H9 (cell line): ENCODE data around the gene HLA-DMA. TPM values are rescaled to one million over a fixed set of nuclear protein-coding genes. Genes with fewer than 3 reads are reported as not detected.

Source experiments
- DNase-seq: peaks from one replicate; pipeline ENCODE4 v3.0.0-alpha.2; 2017
- H2AFZ ChIP-seq: one replicate; pipeline ENCODE4 v1.6.1; 2013; ENCODE audit warnings: mild to moderate bottlenecking, low read length, control low read depth, moderate library complexity
- H2AK5ac ChIP-seq: 2 replicates; pipeline ENCODE4 v1.6.1; 2013; ENCODE audit warnings: low read length, control low read depth, mixed read lengths; ENCODE audit not compliant: insufficient read length
- H2BK120ac ChIP-seq: one replicate; pipeline ENCODE4 v1.6.1; 2013; ENCODE audit warnings: low read depth, mild to moderate bottlenecking, low read length, control low read depth, inconsistent platforms; ENCODE audit not compliant: poor library complexity, severe bottlenecking
- H2BK12ac ChIP-seq: 2 replicates; pipeline ENCODE4 v1.6.1; 2013; ENCODE audit warnings: low read length, control low read depth, mixed read lengths, low read depth; ENCODE audit not compliant: insufficient read length
- H2BK15ac ChIP-seq: 2 replicates; pipeline ENCODE4 v1.6.1; 2013; ENCODE audit warnings: low read depth, low read length, control low read depth
- H2BK20ac ChIP-seq: one replicate; pipeline ENCODE4 v1.6.1; 2013; ENCODE audit warnings: low read depth, mild to moderate bottlenecking, low read length, control low read depth, inconsistent platforms; ENCODE audit not compliant: poor library complexity, severe bottlenecking
- H2BK5ac ChIP-seq: 2 replicates; pipeline ENCODE4 v1.6.1; 2013; ENCODE audit warnings: low read length, control low read depth, mixed read lengths; ENCODE audit not compliant: insufficient read length
- H3K14ac ChIP-seq: 2 replicates; pipeline ENCODE4 v1.6.1; 2013; ENCODE audit warnings: low read length, control low read depth; ENCODE audit not compliant: insufficient read depth
- H3K18ac ChIP-seq: 2 replicates; pipeline ENCODE4 v1.6.1; 2013; ENCODE audit warnings: low read depth, mild to moderate bottlenecking, mixed read lengths, low read length, control low read depth; ENCODE audit not compliant: insufficient read length
- H3K23ac ChIP-seq: 2 replicates; pipeline ENCODE4 v1.6.1; 2013; ENCODE audit warnings: low read length, control low read depth, mixed read lengths, low read depth; ENCODE audit not compliant: insufficient read length
- H3K23me2 ChIP-seq: 2 replicates; pipeline ENCODE4 v1.6.1; 2013; ENCODE audit warnings: low read depth, mild to moderate bottlenecking, mixed read lengths, low read length, control low read depth; ENCODE audit not compliant: insufficient read length, poor library complexity, severe bottlenecking
- H3K27ac ChIP-seq: 2 replicates; pipeline ENCODE4 v1.5.1; 2013; ENCODE audit warnings: low read length, control low read depth, mixed read lengths, low read depth; ENCODE audit not compliant: insufficient read length
- H3K27me3 ChIP-seq: 2 replicates; pipeline ENCODE4 v1.6.1; 2013; ENCODE audit warnings: low read length, control low read depth, inconsistent platforms; ENCODE audit not compliant: insufficient read depth
- H3K4ac ChIP-seq: 2 replicates; pipeline ENCODE4 v1.6.1; 2013; ENCODE audit warnings: low read depth, mild to moderate bottlenecking, control low read depth, inconsistent platforms, low read length, moderate library complexity
- H3K4me1 ChIP-seq: 2 replicates; pipeline ENCODE4 v1.6.1; 2013; ENCODE audit warnings: low read length, control low read depth, inconsistent platforms; ENCODE audit not compliant: insufficient read depth
- H3K4me2 ChIP-seq: 2 replicates; pipeline ENCODE4 v1.6.1; 2013; ENCODE audit warnings: low read length, control low read depth, mixed read lengths; ENCODE audit not compliant: insufficient read length, insufficient read depth
- H3K56ac ChIP-seq: 2 replicates; pipeline ENCODE4 v1.6.1; 2013; ENCODE audit warnings: low read depth, mild to moderate bottlenecking, mixed read lengths, low read length, control low read depth; ENCODE audit not compliant: insufficient read length
- H3K79me1 ChIP-seq: 2 replicates; pipeline ENCODE4 v1.6.1; 2013; ENCODE audit warnings: low read depth, mild to moderate bottlenecking, moderate library complexity, low read length, control low read depth, inconsistent platforms; ENCODE audit not compliant: insufficient read depth, poor library complexity, severe bottlenecking
- H3K79me2 ChIP-seq: 2 replicates; pipeline ENCODE4 v1.6.1; 2013; ENCODE audit warnings: low read length, control low read depth, inconsistent platforms; ENCODE audit not compliant: insufficient read depth
- H3K9ac ChIP-seq: 2 replicates; pipeline ENCODE4 v1.6.1; 2013; ENCODE audit warnings: low read length, control low read depth, mixed read lengths; ENCODE audit not compliant: insufficient read length; ENCODE audit errors: extremely low read depth
- H3K9me3 ChIP-seq: one replicate; pipeline ENCODE4 v1.6.1; 2013; ENCODE audit warnings: low read depth, low read length, inconsistent platforms; ENCODE audit not compliant: control insufficient read depth
- H3T11ph ChIP-seq: one replicate; pipeline ENCODE4 v1.6.1; 2013; ENCODE audit warnings: mild to moderate bottlenecking, low read length, control low read depth, inconsistent platforms
- H4K20me1 ChIP-seq: one replicate; pipeline ENCODE4 v1.6.1; 2013; ENCODE audit not compliant: control insufficient read depth, insufficient read length, insufficient read depth
- H4K5ac ChIP-seq: 2 replicates; pipeline ENCODE4 v1.6.1; 2013; ENCODE audit warnings: low read depth, mild to moderate bottlenecking, mixed read lengths, low read length, control low read depth; ENCODE audit not compliant: insufficient read length
- H4K8ac ChIP-seq: replicated peaks from 2 replicates; pipeline ENCODE4 v1.6.1; 2013; ENCODE audit warnings: low read length, control low read depth, mixed read lengths, low read depth; ENCODE audit not compliant: insufficient read length
- H4K91ac ChIP-seq: 2 replicates; pipeline ENCODE4 v1.6.1; 2013; ENCODE audit warnings: low read depth, mild to moderate bottlenecking, moderate library complexity, mixed read lengths, low read length, control low read depth; ENCODE audit not compliant: insufficient read length
- H3K27ac Mint-ChIP-seq, 3 experiments: 2 replicates in 2 of 3; 3 replicates in 1 of 3; pipeline ENCODE4 v1.8.0; 2020 to 2021; ENCODE audit warnings: mixed read lengths in 3 of 3, mild to moderate bottlenecking in 1 of 3, moderate library complexity in 1 of 3
- H3K27me3 Mint-ChIP-seq: 2 replicates; pipeline ENCODE4 v1.8.0; 2021; ENCODE audit warnings: low read depth, mild to moderate bottlenecking, moderate library complexity, mixed read lengths
- H3K36me3 Mint-ChIP-seq, 3 experiments: 2 replicates in 2 of 3; 3 replicates in 1 of 3; pipeline ENCODE4 v1.8.0; 2020 to 2021; ENCODE audit warnings: low read depth in 3 of 3, mixed read lengths in 3 of 3; ENCODE audit not compliant: insufficient read depth in 1 of 3
- H3K4me1 Mint-ChIP-seq, 2 experiments: 2 replicates each; pipeline ENCODE4 v1.8.0; 2020; ENCODE audit warnings: mixed read lengths in 2 of 2
- H3K4me3 Mint-ChIP-seq, 2 experiments: 2 replicates in 1 of 2; 3 replicates in 1 of 2; pipeline ENCODE4 v1.8.0; 2020 to 2021; ENCODE audit warnings: mild to moderate bottlenecking in 2 of 2, mixed read lengths in 2 of 2, moderate library complexity in 1 of 2
- H3K9me3 Mint-ChIP-seq, 2 experiments: 2 replicates in 1 of 2; 3 replicates in 1 of 2; pipeline ENCODE4 v1.8.0; 2020; ENCODE audit warnings: mild to moderate bottlenecking in 2 of 2, mixed read lengths in 2 of 2, moderate library complexity in 1 of 2
- total RNA-seq: library from RNA; stranded (reverse); gene quantifications from 2 replicates; pipeline ENCODE4 v1.2.1, GENCODE V29; 2021
- TF ChIP-seq, protein P1 (sequence below): fragments of 200-600 bp; sonication (generic); conservative IDR thresholded peaks from 3 replicates; pipeline ENCODE4 v1.8.0; 2021; ENCODE audit warnings: antibody characterized with exemption, mild to moderate bottlenecking

HLA-DMA gene
- total RNA-seq, 1 experiment from 2014 or later = 7.5 TPM

DNA sequence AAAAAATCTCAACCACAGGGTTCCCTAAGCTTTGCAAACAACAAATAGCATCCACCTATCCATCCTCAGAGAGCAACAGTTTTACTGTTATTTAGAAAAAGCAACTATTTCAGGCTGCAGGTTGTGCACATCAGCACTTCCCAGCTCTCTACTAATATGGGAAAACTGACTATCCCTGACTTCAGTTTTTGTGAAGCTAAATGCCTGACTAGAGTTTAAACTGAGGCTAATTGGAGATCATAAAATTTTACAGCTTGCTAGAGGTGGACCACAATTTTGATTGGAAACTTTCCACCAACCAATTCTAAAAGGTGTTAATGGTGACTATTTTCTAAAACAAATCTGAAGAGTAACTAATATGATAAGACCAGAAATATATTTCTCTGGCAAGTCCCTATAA lies 48.9 kb downstream of the HLA-DMA start:
- Histone ChIP-seq H3K9ac (no peak overlapping the region), H3K27ac (no peak overlapping the region), H3K9me3 (no peaks in the 10 kb centered on the region), H3K23me2 (no peaks in the 10 kb centered on the region), H2AFZ (no peak overlapping the region), H3T11ph (no peak overlapping the region), H3K4me1 (no peaks in the 10 kb centered on the region), H3K14ac (no peak overlapping the region), H4K20me1 (no peaks in the 10 kb centered on the region), H2BK5ac (no peak overlapping the region), H2BK20ac (no peak overlapping the region), H3K27me3 (no peaks in the 10 kb centered on the region), H3K23ac (no peak overlapping the region), H3K79me1 (no peaks in the 10 kb centered on the region), H3K18ac (no peak overlapping the region), H4K91ac (no peak overlapping the region), H3K4ac (no peak overlapping the region), H2AK5ac (no peak overlapping the region), H2BK120ac (no peak overlapping the region), H4K8ac (no peak overlapping the region), H2BK12ac (no peak overlapping the region), H4K5ac (no peak overlapping the region), H2BK15ac (no peak overlapping the region), H3K4me2 (no peak overlapping the region), H3K79me2 (no peaks in the 10 kb centered on the region), H3K56ac (no peak overlapping the region)
- H3K27ac Mint-ChIP-seq = no peak overlapping the region
- H3K9me3 Mint-ChIP-seq = no peaks in the 10 kb centered on the region
- no peaks in the 10 kb centered on the region for H3K27me3 Mint-ChIP-seq
- H3K4me3 Mint-ChIP-seq = no peak overlapping the region
- DNase-seq = no peak
- H3K36me3 Mint-ChIP-seq = no peaks in the 10 kb centered on the region; a peak in 1 of 7 replicates
- no peaks in the 10 kb centered on the region for H3K4me1 Mint-ChIP-seq
- TF ChIP-seq, protein P1, sequence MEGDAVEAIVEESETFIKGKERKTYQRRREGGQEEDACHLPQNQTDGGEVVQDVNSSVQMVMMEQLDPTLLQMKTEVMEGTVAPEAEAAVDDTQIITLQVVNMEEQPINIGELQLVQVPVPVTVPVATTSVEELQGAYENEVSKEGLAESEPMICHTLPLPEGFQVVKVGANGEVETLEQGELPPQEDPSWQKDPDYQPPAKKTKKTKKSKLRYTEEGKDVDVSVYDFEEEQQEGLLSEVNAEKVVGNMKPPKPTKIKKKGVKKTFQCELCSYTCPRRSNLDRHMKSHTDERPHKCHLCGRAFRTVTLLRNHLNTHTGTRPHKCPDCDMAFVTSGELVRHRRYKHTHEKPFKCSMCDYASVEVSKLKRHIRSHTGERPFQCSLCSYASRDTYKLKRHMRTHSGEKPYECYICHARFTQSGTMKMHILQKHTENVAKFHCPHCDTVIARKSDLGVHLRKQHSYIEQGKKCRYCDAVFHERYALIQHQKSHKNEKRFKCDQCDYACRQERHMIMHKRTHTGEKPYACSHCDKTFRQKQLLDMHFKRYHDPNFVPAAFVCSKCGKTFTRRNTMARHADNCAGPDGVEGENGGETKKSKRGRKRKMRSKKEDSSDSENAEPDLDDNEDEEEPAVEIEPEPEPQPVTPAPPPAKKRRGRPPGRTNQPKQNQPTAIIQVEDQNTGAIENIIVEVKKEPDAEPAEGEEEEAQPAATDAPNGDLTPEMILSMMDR = no peak

Other genes with a start within 250 kb of the HLA-DMA start
- not detected in 2 replicates for gene HLA-DQA2, start 211.7 kb downstream of the HLA-DMA start, total RNA-seq
- gene HLA-DQB2, start 189.6 kb downstream of the HLA-DMA start, total RNA-seq = not detected in 2 replicates
- 0.20 TPM in 1 of 2 replicates, not detected in the other for gene HLA-DOB, start 136.1 kb downstream of the HLA-DMA start, total RNA-seq
- gene TAP2, start 114.4 kb downstream of the HLA-DMA start, total RNA-seq = 16.3 and 20.3 TPM in 2 replicates
- 17.6 and 19.1 TPM in 2 replicates for gene PSMB8, start 109.0 kb downstream of the HLA-DMA start, total RNA-seq
- 12.1 and 12.7 TPM in 2 replicates for gene TAP1, start 99.4 kb downstream of the HLA-DMA start, total RNA-seq
- gene PSMB9, start 98.9 kb downstream of the HLA-DMA start, total RNA-seq = 3.2 and 3.5 TPM in 2 replicates
- gene HLA-DMB, start 12.1 kb downstream of the HLA-DMA start, total RNA-seq = 1.5 and 1.7 TPM in 2 replicates
- 244 and 252 TPM in 2 replicates for gene BRD2, start 15.5 kb upstream of the HLA-DMA start, total RNA-seq
- 15.3 and 15.6 TPM in 2 replicates for gene HLA-DOA, start 56.5 kb upstream of the HLA-DMA start, total RNA-seq
- 2.6 and 4.0 TPM in 2 replicates for gene HLA-DPA1, start 120.6 kb upstream of the HLA-DMA start, total RNA-seq
- gene HLA-DPB1, start 122.9 kb upstream of the HLA-DMA start, total RNA-seq = 23.4 and 23.6 TPM in 2 replicates
- 2.0 and 2.3 TPM in 2 replicates for gene COL11A2, start 239.4 kb upstream of the HLA-DMA start, total RNA-seq
- 14.8 and 16.8 TPM in 2 replicates for gene RXRB, start 247.6 kb upstream of the HLA-DMA start, total RNA-seq
- 105 and 107 TPM in 2 replicates for gene SLC39A7, start 247.8 kb upstream of the HLA-DMA start, total RNA-seq